AG10803 (cell line): Measurements from ENCODE around the gene SLC12A1.

Experiments
- DNase-seq: peaks from one replicate; pipeline ENCODE4 v3.0.0; 2010; ENCODE audit warnings: low read depth
- H3K4me3 ChIP-seq: 2 replicates; pipeline ENCODE4 v1.5.1; 2011; ENCODE audit warnings: mild to moderate bottlenecking, low read length, control low read depth
- TF ChIP-seq, protein P1 (sequence below): conservative IDR thresholded peaks from 2 replicates; pipeline ENCODE4 v1.5.1; 2011; ENCODE audit warnings: mild to moderate bottlenecking, low read length, control low read depth, inconsistent platforms

The SLC12A1 gene

DNA sequence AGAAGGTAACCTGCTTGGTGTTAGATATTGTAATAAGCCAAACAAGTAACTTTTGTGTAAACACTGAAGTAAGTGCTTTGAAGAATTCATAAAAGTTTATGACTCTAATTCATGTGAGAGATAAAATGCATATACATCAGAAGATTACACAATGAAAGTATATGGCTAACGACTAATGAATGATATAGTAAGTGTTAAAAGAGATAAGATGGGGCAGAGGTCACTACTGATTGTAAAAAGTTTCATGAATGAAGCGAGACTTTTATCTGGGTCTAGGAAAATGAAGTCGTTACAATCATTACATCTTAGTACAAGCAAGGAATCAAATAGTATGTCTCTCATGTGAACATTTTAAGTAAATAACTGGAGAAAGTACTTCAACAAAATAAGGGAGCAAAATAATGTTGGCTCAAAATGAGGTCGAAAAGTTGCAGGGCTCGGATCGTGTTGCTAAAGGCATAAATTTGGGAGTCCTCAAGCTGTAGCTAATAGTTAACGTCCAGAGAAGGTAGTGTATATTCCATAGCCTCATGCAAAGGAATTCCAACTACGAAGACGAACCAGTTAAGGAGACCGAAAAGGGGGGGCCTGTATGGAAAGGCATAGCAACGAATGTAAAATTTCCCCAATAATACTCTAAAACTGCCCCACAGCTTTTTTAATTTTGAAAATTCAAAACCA lies 124.1 kb downstream of the SLC12A1 start:
- H3K4me3 ChIP-seq: peak overlapping the region; percentile 76
- TF ChIP-seq, protein P1, sequence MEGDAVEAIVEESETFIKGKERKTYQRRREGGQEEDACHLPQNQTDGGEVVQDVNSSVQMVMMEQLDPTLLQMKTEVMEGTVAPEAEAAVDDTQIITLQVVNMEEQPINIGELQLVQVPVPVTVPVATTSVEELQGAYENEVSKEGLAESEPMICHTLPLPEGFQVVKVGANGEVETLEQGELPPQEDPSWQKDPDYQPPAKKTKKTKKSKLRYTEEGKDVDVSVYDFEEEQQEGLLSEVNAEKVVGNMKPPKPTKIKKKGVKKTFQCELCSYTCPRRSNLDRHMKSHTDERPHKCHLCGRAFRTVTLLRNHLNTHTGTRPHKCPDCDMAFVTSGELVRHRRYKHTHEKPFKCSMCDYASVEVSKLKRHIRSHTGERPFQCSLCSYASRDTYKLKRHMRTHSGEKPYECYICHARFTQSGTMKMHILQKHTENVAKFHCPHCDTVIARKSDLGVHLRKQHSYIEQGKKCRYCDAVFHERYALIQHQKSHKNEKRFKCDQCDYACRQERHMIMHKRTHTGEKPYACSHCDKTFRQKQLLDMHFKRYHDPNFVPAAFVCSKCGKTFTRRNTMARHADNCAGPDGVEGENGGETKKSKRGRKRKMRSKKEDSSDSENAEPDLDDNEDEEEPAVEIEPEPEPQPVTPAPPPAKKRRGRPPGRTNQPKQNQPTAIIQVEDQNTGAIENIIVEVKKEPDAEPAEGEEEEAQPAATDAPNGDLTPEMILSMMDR: no peak
- peak; percentile 27 for DNase-seq

DNA sequence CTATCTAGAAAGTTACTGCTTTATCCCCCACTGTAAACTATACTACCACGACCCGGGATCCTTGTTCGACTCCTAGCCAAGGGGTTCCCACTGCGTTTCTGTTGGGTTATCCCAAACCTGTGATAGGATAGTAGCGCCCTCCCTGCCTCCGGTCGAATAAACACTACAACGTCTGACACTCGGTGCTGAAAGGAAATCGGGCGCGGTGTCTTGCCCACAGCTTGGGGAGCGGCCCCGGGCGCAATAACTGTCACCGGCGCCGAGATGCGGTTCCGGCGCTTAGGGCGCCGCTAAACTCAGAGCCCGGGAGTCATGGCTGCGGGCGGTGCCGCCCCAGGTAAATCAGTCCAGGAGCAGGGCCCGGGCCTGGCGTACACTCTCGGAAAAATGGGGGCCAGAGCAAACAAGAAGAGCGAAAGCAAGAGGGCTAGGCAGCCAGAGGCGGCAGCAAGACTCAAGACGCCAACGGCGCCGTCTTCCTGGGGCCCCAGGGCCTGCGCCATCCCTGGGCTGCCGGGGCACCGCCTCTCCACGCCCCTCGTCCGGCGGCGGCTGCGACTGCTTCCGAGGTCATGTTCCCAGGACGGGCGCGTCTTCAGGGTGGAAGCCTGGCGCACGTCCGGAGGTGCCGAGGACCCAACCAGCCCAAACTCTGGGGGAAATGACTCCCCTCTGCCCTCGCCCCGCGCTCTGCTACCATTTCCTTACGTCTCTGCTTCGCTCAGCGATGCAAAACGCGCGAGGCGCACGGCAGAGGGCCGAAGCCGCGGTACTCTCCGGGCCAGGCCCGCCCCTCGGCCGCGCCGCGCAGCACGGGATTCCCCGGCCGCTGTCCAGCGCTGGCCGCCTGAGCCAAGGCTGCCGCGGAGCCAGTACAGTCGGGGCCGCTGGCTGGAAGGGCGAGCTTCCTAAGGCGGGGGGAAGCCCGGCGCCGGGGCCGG lies 125.0 kb downstream of the SLC12A1 start, which contains the start of gene DUT:
TSS of gene DUT (plus strand) at position 575 of the 941 bp plus-strand sequence. CDS start at position 662, 87 bp downstream.
- H3K4me3 ChIP-seq: peak within 1 kb of the TSS; percentile 76
- peak; percentile 82 for DNase-seq
- TF ChIP-seq, protein P1: 0 out of 2 replicates have a peak, but pooled peaks have one; percentile 5

DNA sequence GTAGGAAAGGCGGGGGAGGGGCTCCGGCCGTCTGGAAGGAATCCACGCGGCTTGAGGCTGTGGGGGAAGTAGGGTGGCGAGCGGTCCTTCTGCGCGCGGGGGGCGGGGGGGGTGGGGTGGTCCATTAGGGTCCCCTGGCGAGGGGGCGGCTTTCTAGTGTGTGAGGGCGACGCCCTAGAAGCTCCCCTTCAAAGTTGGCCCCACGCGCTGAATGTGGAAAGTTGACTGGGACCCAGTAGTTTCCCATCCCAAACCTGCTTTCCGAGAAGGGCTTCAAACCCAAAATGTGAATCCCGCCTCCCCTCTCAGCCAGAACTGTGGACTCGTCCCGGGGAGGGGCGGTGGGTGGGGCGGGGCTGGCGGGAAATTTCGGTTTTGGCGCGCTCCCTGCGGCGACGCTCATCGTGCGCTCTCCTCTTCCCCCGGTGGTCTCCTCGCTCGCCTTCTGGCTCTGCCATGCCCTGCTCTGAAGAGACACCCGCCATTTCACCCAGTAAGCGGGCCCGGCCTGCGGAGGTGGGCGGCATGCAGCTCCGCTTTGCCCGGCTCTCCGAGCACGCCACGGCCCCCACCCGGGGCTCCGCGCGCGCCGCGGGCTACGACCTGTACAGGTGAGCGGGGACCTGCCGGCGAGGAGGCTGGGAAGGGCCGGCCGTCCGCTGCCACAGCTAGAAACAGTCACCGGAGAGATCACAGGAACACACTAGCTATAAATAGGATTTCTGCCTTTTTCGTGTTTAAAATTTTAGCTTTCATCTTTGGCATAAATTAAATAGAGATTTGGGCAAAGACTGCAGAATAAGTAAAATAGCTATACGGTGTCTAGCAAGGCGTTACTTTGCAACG lies 125.9 kb downstream of the SLC12A1 start:
- peak overlapping the region; percentile 76 for H3K4me3 ChIP-seq
- TF ChIP-seq, protein P1: no peak
- peak; percentile 66 for DNase-seq

DNA sequence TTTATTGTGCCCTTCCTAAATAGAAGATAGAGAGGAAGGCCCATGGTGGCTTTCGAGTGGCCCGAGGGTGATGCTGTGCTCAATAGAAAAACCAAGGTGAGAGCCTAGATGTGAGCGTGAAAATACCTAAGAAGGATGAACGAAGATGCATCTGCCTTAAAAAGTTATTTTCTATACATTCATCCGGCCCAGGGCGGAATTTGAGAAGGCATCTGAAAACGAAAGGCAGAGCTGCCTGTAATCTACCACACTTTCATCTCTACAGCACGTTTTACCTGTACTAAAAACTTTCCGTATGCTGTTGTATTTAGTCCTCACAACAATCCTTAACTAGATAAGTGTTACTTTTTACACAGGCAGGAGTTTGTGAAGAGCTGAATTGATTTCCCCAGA lies 126.5 kb downstream of the SLC12A1 start:
- DNase-seq: no peak
- TF ChIP-seq, protein P1: no peak
- H3K4me3 ChIP-seq: peak overlapping the region; percentile 76

DNA sequence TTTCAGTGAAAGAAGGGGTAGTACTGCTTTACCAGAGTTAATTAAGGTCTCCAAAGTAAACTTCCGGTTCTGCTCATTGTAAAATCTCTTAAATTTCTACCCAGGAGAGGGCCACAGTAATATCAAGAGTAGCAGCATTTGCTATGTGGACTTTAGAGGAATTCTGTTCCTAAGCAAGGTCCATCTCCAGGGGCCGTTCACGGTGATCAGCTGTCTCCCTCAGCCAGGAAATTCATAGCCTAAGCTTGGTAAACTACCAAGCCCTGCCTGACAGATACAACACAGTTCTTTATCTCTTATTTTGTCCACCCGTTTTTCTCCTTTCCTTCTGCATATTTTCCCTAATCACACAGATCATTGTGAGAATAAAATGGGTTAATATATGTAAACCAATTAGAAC lies 127.4 kb downstream of the SLC12A1 start:
- no peak overlapping the region for H3K4me3 ChIP-seq
- DNase-seq: no peak
- TF ChIP-seq, protein P1: no peak

DNA sequence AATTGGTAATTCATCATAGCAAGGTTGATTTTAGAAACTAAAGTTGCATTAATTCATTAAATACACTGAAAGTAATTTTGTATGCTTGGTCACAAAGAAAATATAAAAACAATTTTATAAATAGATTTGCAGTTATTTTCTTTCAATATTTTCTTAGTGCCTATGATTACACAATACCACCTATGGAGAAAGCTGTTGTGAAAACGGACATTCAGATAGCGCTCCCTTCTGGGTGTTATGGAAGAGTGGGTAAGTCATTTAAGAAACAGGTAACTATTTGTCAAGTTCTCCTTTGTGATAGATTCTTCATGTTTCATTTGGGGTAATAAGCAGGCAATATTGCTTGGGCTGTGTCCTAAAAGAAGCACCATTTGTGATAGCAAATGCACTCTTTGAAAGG lies 128.2 kb downstream of the SLC12A1 start:
- TF ChIP-seq, protein P1: no peak
- H3K4me3 ChIP-seq: no peak overlapping the region
- DNase-seq: no peak
